GM19468 (cell line): Measurements from ENCODE around the gene CACNB4.
"Not testable (repeated sequence)": the region's sequence is repeated elsewhere in the genome, so short reads cannot be mapped to it uniquely, and the experiment has no call there.

Experiments
- ATAC-seq: cut with Tn5 transposase; IDR thresholded peaks from one replicate; pipeline ENCODE4 v1.9.1; 2021; ENCODE audit warnings: mild to moderate bottlenecking, moderate library complexity, moderate number of reproducible peaks; ENCODE audit not compliant: unreplicated experiment; ENCODE audit errors: extremely low read depth

The CACNB4 gene

GRCh38 chr2:152098496-152099366, at the start of gene CACNB4:
Gene CACNB4, minus strand, starts transcription at chr2:152099044.
- no peak for ATAC-seq

GRCh38 chr2:152134488-152135280, 35.8 kb upstream of the CACNB4 start:
- ATAC-seq: peak; percentile 60

GRCh38 chr2:152132306-152132705, 33.5 kb upstream of the CACNB4 start:
- no peak for ATAC-seq

- ATAC-seq: no peak
Measured at GRCh38 chr2:152127628-152128027, 28.8 kb upstream of the CACNB4 start.

GRCh38 chr2:152126664-152127063, 27.8 kb upstream of the CACNB4 start:
- ATAC-seq: no peak

GRCh38 chr2:152122161-152122560, 23.3 kb upstream of the CACNB4 start:
- no peak for ATAC-seq

- ATAC-seq: no peak
Measured at GRCh38 chr2:152120430-152120829, 21.6 kb upstream of the CACNB4 start.

GRCh38 chr2:152115952-152116351, 17.1 kb upstream of the CACNB4 start:
- ATAC-seq: no peak

GRCh38 chr2:152114366-152114765, 15.5 kb upstream of the CACNB4 start:
- ATAC-seq: no peak

GRCh38 chr2:152107140-152107539, 8.3 kb upstream of the CACNB4 start:
- not testable (repeated sequence) for ATAC-seq

- no peak for ATAC-seq
Measured at GRCh38 chr2:152106464-152106863, 7.6 kb upstream of the CACNB4 start.

GRCh38 chr2:152103271-152103670, 4.4 kb upstream of the CACNB4 start:
- ATAC-seq: no peak

- no peak for ATAC-seq
Measured at GRCh38 chr2:152100961-152101360, 2.1 kb upstream of the CACNB4 start.

GRCh38 chr2:152099367-152100050, 665 bp upstream of the CACNB4 start:
- no peak for ATAC-seq

GRCh38 chr2:152097801-152098495, 896 bp downstream of the CACNB4 start:
- no peak for ATAC-seq

GRCh38 chr2:152097290-152097800, 1.5 kb downstream of the CACNB4 start:
- no peak for ATAC-seq

- no peak for ATAC-seq
Measured at GRCh38 chr2:152095146-152095545, 3.7 kb downstream of the CACNB4 start.

GRCh38 chr2:152094014-152094413, 4.8 kb downstream of the CACNB4 start:
- ATAC-seq: no peak

- ATAC-seq: no peak
Measured at GRCh38 chr2:152093464-152093863, 5.4 kb downstream of the CACNB4 start.

- no peak for ATAC-seq
Measured at GRCh38 chr2:152092095-152092494, 6.7 kb downstream of the CACNB4 start.
